H7 (cell line): ENCODE measurements around the gene ADGRB2. TPM values are rescaled to one million over a fixed set of nuclear protein-coding genes. Genes with fewer than 3 reads are reported as not detected.
"Not testable (repeated sequence)": the region's sequence is repeated elsewhere in the genome, so short reads cannot be mapped to it uniquely, and the experiment has no call there.

Experiments used
- DNase-seq: peaks from one replicate; pipeline ENCODE4 v3.0.0; 2012
- H3K27me3 ChIP-seq: 2 replicates; pipeline ENCODE4 v1.6.0; 2011; ENCODE audit warnings: mild to moderate bottlenecking, low read length; ENCODE audit not compliant: control insufficient read depth, insufficient read depth
- H3K36me3 ChIP-seq: replicated peaks from 2 replicates; pipeline ENCODE4 v1.5.1; 2011; ENCODE audit warnings: low read length; ENCODE audit not compliant: control insufficient read depth, insufficient read depth
- H3K4me3 ChIP-seq: 2 replicates; pipeline ENCODE4 v1.5.1; 2011; ENCODE audit warnings: low read depth, mild to moderate bottlenecking, control low read depth, low read length, moderate library complexity; ENCODE audit not compliant: insufficient read depth
- total RNA-seq: library from RNA; depleted of rRNA; stranded (reverse); fragments of >200 nt; shearing (Covaris generic); gene quantifications from 2 replicates; pipeline ENCODE4 v1.2.3, GENCODE V29; 2014

The ADGRB2 gene
- total RNA-seq, 1 experiment from 2014 or later = 39.8 TPM

- Histone ChIP-seq H3K36me3 (no peaks in the 10 kb centered on the region), H3K27me3 (no peaks in the 10 kb centered on the region; the same call in 1 of the 2 replicates), H3K4me3 (no peak overlapping the region)
- no peak for DNase-seq
These were observed 55.8 kb downstream of the ADGRB2 start for GRCh38 chr1:31708324-31708723.

- Histone ChIP-seq H3K4me3 (no peak overlapping the region), H3K36me3 (no peaks in the 10 kb centered on the region), H3K27me3 (no peaks in the 10 kb centered on the region; the same call in 1 of the 2 replicates)
- DNase-seq = no peak
These were observed 56.4 kb downstream of the ADGRB2 start for GRCh38 chr1:31707711-31708110.

DNA sequence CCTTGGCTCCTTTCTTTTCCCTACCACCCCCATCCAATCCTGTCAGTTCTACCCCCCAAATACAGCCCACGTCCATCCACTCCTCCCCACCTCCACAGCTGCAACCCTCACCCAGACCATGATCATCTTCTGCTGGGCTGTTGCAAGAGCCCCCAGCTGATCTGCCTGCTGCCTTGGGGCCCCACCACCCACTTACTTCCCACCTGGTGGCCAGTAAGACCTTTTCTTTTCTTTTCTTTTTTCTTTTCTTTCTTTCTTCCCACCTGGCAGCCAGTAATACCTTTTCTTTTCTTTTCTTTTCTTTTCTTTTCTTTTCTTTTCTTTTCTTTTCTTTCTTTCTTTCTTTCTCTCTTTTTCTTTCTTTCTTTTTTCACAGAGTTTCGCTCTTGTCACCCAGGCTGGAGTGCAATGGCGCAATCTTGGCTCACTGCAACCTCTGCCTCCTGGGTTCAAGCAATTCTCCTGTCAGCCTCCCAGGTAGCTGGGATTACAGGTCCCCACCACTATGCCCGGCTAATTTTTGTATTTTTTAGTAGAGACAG, 57.0 kb downstream of the ADGRB2 start:
- H3K4me3 ChIP-seq, DNase-seq, H3K36me3 ChIP-seq, H3K27me3 ChIP-seq: not testable (repeated sequence)

- H3K27me3 ChIP-seq = no peaks in the 10 kb centered on the region; the same call in 1 of the 2 replicates
- no peak for DNase-seq
- no peaks in the 10 kb centered on the region for H3K36me3 ChIP-seq
- H3K4me3 ChIP-seq = no peak overlapping the region
These were observed 57.6 kb downstream of the ADGRB2 start for GRCh38 chr1:31706384-31707058.

DNA sequence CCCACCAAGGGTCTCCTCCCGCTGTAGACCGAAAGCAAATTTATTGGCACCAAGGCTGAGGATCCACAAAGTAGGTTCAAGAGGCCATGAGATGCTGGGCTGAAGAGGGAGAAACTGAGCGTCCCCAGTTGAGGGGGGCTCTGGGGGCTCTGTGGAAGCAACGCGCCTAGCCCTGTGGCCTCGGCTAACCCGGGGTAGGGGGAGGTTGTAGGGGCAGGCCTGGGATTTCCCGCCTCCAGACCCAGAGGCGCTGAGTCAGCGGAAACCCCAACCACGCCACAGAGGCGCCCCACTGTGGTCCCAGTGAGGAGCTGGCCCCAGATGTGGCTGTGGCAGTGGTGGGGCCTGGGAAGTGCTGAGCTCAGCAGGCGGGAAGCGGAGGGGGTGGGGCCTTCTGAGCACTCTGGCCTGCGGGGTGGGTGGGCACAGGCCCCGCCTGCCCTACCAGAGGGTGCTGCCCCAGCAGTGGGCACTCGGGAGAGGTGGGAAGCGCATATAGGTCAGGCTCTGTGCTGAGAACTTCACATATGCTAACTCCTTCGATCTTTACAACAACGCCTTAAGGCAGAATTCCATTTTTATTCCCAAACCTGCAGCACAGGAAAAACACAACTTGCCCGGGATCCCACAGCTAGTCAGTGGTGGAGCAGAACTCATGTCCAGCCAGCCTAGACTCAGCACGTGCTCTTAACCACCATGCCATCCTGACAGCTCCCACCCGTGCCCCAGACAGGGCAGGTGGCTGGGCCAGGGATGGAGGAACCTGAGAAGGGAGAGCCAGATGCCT, 58.9 kb downstream of the ADGRB2 start:
- no peaks in the 10 kb centered on the region; the same call in 1 of the 2 replicates for H3K36me3 ChIP-seq
- no peaks in the 10 kb centered on the region; the same call in 1 of the 2 replicates for H3K27me3 ChIP-seq
- peak; percentile 93 for DNase-seq
- peak overlapping the region; percentile 59 for H3K4me3 ChIP-seq

GRCh38 chr1:31704271-31705079, 59.7 kb downstream of the ADGRB2 start:
- DNase-seq = no peak

GRCh38 chr1:31703431-31704270, 60.5 kb downstream of the ADGRB2 start, which contains the start of gene COL16A1:
Gene COL16A1, minus strand, starts transcription at chr1:31704017. Its CDS starts 1,824 bp downstream, at chr1:31702193.
- H3K27me3 ChIP-seq = no peaks in the 10 kb centered on the region; the same call in 1 of the 2 replicates
- peak within 1 kb of the TSS; percentile 59 for H3K4me3 ChIP-seq
- no peaks in the 10 kb centered on the region; the same call in 1 of the 2 replicates for H3K36me3 ChIP-seq
- peak; percentile 96 for DNase-seq

More at GRCh38 chr1:31704271-31705079, 59.7 kb downstream of the ADGRB2 start:
- Histone ChIP-seq H3K27me3 (no peaks in the 10 kb centered on the region; the same call in 1 of the 2 replicates), H3K36me3 (no peaks in the 10 kb centered on the region; the same call in 1 of the 2 replicates), H3K4me3 (peak overlapping the region; percentile 59)

DNA sequence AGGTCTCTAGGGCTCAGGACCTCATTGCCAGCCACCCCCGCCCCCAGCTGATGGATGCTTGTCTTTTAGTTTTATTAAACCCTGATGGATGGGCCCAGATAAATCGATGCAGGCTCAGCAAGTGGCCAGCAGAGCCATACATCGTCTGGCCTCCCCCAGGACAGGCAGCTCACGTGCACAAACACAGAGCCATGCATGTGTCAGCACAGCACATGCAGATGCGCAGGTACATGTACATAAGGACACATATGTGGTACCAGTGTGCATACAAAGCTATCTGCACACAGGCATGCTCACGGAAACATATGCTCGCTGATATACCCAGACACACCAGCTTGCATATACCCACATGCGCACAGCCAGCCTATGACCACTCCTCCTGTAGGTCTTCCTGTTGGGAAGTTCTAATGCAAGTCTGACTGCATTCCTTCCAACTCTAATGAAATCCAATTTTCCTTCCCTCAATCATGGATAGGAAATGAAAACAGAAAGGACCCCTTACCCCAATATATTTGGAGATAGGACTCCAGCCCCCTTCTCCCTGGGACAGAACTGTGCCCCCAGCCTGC, 61.2 kb downstream of the ADGRB2 start:
- no peak for DNase-seq
- no peaks in the 10 kb centered on the region; the same call in 1 of the 2 replicates for H3K36me3 ChIP-seq
- no peaks in the 10 kb centered on the region; the same call in 1 of the 2 replicates for H3K27me3 ChIP-seq
- no peak overlapping the region for H3K4me3 ChIP-seq

DNA sequence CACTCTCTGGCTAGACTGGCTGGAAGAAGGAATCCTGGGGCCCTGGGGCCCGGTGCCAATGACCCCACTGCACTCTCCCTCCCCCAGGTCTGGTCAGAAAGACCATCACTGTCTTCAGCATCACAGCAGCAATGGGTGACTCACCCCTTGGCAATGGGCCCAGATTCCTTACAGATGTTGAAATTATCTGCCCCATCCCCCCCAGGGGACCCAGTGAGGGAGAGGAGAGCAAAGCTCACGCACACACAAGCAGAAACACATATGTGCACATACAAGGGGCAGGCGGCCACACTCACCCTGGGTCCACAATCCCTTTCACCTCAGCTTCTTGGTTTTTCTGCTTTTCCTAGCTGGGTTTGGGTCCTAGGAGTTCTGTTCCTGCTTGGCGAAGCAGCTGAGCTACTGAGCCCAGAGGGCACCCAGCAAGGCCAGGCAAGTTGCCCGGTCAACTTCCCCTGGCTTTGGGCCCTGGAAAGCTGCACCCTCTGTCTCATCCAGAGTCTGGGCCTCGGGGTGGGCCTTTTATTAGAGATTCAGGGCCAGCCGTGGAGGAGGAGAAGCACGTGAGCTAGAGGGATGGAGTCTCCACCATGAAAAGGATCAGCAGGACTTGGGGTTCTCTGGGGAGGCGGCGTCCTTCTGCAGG, 62.9 kb downstream of the ADGRB2 start:
- no peak overlapping the region for H3K4me3 ChIP-seq
- DNase-seq = no peak
- no peaks in the 10 kb centered on the region; the same call in 1 of the 2 replicates for H3K27me3 ChIP-seq
- no peaks in the 10 kb centered on the region; the same call in 1 of the 2 replicates for H3K36me3 ChIP-seq

- Histone ChIP-seq H3K27me3 (no peaks in the 10 kb centered on the region; the same call in 1 of the 2 replicates), H3K36me3 (no peaks in the 10 kb centered on the region; the same call in 1 of the 2 replicates), H3K4me3 (no peak overlapping the region)
- no peak for DNase-seq
These were observed 63.6 kb downstream of the ADGRB2 start for GRCh38 chr1:31700468-31701090.

DNA sequence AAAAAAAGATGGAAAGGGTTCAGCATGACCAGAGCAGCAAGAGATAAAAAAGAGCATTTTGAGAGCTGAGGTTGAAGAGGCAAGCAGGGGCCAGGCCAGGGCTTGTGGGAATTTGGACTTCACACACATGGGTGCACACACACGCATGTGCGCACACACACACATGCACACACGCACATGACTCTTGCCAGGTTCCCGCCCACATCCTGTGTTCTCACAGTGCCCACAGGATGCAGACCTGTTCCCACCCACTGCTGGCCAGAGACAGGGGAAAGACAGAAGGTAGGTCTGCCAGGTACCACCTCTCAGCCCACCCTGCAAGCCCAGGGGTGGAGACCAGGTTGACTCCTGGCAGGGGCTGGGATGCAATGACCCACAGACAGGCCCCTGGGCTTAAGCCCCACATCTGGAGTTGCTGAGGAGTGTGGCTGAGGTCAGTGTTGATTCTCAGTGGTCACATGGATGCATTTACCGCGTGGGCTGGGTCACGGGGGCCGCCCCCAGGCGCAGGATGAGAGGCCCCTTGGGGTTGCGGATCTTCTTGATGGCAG, 64.7 kb downstream of the ADGRB2 start:
- Histone ChIP-seq H3K4me3 (no peak overlapping the region), H3K27me3 (no peaks in the 10 kb centered on the region; the same call in 1 of the 2 replicates), H3K36me3 (no peaks in the 10 kb centered on the region; the same call in 1 of the 2 replicates)
- DNase-seq = no peak

GRCh38 chr1:31697369-31697984, 66.7 kb downstream of the ADGRB2 start:
- Histone ChIP-seq H3K36me3 (no peaks in the 10 kb centered on the region; the same call in 1 of the 2 replicates), H3K4me3 (no peak overlapping the region), H3K27me3 (no peaks in the 10 kb centered on the region)
- no peak for DNase-seq
